ENCODE measurements around the gene GGT7. TPM values are rescaled to one million over a fixed set of nuclear protein-coding genes. Genes with fewer than 3 reads are reported as not detected.
A peak's percentile ranks its signal among the peaks of the same experiment; 100 is the strongest.
"Not testable (repeated sequence)": the region's sequence is repeated elsewhere in the genome, so short reads cannot be mapped to it uniquely, and the experiment has no call there.

The GGT7 gene
- total RNA-seq, 4 donors from 2014 or later: 24.1 to 41.1 (median 37.6) TPM

DNA sequence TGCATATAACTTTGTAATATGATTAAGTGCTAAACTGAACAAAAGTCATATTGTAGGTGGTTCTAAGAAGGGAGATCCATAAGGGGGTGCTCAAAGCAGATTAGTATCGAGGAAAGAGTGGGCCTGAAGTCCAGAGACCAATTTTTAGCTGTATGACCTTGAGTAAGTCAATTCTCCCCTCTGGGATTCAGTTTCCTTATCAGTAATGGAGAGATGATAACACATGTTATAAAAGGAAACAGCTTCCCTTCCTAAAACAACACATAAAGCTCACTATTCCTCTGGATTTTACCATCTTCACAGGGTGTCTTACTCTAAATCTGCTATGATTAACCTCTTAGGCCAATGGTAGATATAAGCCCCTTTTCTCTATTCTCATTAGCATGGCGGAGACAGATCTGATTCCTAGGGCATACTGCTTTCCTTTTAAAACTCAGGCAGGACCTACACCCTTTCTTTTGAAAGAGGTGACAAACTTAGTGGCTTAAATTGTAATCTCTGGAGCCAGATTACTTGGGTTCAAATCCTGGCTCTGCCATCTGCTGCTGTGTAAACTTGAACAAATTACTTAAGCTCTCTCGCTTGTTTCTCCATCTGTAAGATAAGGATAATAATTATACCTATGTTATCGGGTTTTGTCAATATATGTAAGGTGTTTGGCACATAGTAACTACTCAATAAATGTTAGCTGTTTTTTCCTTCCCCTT lies 43.2 kb upstream of the GGT7 start:
- 88 to 90% methylated on average over 4 of the region's 4 CpGs for WGBS, 2 donors
- Histone ChIP-seq H3K9me3 (no peaks in the 10 kb centered on the region), H3K36me3 (no peaks in the 10 kb centered on the region), H3K4me1 (no peaks in the 10 kb centered on the region), H3K4me3 (replicated peaks in 1 of 3) (no peak overlapping the region), H3K27me3 (no peaks in the 10 kb centered on the region), H3K27ac (no peak overlapping the region)
- TF ChIP-seq, protein P1, sequence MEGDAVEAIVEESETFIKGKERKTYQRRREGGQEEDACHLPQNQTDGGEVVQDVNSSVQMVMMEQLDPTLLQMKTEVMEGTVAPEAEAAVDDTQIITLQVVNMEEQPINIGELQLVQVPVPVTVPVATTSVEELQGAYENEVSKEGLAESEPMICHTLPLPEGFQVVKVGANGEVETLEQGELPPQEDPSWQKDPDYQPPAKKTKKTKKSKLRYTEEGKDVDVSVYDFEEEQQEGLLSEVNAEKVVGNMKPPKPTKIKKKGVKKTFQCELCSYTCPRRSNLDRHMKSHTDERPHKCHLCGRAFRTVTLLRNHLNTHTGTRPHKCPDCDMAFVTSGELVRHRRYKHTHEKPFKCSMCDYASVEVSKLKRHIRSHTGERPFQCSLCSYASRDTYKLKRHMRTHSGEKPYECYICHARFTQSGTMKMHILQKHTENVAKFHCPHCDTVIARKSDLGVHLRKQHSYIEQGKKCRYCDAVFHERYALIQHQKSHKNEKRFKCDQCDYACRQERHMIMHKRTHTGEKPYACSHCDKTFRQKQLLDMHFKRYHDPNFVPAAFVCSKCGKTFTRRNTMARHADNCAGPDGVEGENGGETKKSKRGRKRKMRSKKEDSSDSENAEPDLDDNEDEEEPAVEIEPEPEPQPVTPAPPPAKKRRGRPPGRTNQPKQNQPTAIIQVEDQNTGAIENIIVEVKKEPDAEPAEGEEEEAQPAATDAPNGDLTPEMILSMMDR (IDR thresholded peaks at IDR 0.05): no peak
- no peak for TF ChIP-seq POLR2A (IDR thresholded peaks at IDR 0.05)
- intact Hi-C loops (cut with DNase I): no loop called here
- no peak for DNase-seq

DNA sequence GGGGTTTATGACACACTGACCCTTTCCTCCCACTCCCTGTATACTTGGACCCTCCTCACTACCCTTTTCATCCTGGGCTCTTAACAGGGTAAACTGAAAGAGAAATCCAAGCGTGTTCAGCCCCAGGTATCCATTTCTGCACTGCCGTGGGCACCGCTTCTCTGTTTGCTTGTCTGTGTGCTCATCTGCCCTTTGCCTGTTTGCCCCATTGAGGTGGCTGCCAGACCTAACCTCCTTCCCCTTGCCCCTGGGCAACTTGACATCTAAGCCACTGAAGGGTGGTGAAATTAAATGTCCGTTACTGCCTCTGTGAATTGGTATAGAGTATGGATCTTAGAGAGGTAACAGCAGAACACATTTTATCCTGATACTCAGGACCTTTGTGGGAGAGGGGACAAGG lies 42.5 kb upstream of the GGT7 start:
- Histone ChIP-seq H3K9me3 (no peaks in the 10 kb centered on the region), H3K27me3 (no peaks in the 10 kb centered on the region), H3K36me3 (no peaks in the 10 kb centered on the region), H3K27ac (no peak overlapping the region), H3K4me1 (no peaks in the 10 kb centered on the region), H3K4me3 (replicated peaks in 1 of 3) (no peak overlapping the region)
- TF ChIP-seq, protein P1 (IDR thresholded peaks at IDR 0.05): no peak
- TF ChIP-seq POLR2A (IDR thresholded peaks at IDR 0.05): no peak
- DNase-seq: no peak
- 97 to 98% methylated on average over 4 of the region's 4 CpGs for WGBS, 2 donors
- intact Hi-C loops (cut with DNase I): no loop called here

DNA sequence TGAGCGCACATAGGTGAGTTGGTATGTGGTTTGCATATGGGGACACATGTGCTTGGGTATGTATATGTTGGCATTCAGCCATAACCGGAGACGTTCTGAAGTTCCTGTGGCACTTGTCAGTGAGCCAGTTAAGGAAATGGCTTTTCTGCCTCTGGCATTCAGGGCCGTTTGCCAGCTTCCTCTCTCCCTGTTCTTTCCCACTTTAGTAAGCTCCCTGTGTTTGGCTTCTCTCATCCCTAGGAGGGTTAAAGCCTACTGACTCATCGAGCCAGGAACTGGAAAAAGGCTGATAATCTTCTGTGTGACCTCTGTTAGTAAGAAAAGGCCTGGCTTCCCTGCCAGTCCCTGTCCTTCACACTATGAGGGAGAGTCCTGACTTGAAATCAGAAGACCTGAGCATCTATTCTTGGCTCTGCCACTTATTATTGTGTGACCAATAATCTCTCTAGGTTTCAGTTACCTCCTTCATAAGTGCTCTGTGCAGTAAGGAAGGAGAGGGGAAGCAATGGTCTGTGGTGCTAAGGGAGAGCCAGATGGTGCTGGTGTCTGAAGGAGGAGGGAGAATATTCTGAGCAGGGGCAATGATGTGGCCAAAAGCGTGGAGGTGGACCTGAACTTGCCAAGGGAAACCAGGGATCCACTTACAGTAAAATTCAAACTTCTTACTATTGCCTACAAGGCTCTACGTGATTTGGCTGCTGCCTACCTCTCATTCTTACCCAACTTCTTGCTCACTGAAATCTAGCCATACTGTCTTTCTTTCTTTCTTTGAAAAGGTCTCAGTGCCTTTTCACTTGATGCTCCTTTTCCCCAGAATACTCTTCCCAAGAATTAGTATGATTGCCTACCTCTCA lies 35.2 kb upstream of the GGT7 start:
- Histone ChIP-seq H3K9me3 (no peaks in the 10 kb centered on the region), H3K36me3 (no peaks in the 10 kb centered on the region), H3K27me3 (no peaks in the 10 kb centered on the region), H3K4me1 (peaks cover 8 to 18% of the 10 kb centered on the region in 2 donors), H3K4me3 (replicated peaks in 1 of 3) (no peak overlapping the region), H3K27ac (peak overlapping the region; percentile 46 to 60 (median 53))
- WGBS, 2 donors: 38 to 44% methylated on average over 7 of the region's 7 CpGs
- peak; percentile 47 to 67 for DNase-seq
- TF ChIP-seq POLR2A (IDR thresholded peaks at IDR 0.05): no peak
- TF ChIP-seq, protein P1 (IDR thresholded peaks at IDR 0.05): no peak
- intact Hi-C loops (cut with DNase I): no loop called here

DNA sequence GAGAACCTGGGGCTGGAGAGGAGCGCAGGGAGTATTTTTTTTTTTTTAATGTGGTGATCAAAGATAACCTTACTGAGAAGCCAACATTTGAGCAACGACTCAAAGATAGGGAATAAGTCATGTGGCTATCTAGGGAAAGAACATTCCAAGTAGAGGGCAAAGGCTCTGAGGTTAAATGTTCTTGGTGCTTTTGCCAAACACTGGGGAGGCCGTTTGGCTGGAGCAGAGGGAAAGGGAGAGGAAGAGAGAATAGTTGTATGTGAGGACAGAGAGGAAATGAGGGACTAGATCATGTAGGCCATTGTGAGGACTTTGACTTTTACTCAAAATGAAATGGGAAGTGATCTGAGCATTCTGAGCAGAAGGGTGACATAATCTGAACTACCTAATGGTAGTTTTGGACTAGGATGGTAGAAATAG lies 31.6 kb upstream of the GGT7 start:
- Histone ChIP-seq H3K27me3 (no peaks in the 10 kb centered on the region), H3K9me3 (no peaks in the 10 kb centered on the region), H3K4me3 (replicated peaks in 1 of 3) (no peak overlapping the region), H3K36me3 (no peaks in the 10 kb centered on the region), H3K4me1 (peaks cover 8 to 18% of the 10 kb centered on the region in 2 donors), H3K27ac (no peak overlapping the region)
- TF ChIP-seq, protein P1 (IDR thresholded peaks at IDR 0.05): no peak
- WGBS, 2 donors: 61 to 68% methylated on average over 3 of the region's 3 CpGs
- intact Hi-C loops (cut with DNase I): no loop called here
- DNase-seq: no peak

DNA sequence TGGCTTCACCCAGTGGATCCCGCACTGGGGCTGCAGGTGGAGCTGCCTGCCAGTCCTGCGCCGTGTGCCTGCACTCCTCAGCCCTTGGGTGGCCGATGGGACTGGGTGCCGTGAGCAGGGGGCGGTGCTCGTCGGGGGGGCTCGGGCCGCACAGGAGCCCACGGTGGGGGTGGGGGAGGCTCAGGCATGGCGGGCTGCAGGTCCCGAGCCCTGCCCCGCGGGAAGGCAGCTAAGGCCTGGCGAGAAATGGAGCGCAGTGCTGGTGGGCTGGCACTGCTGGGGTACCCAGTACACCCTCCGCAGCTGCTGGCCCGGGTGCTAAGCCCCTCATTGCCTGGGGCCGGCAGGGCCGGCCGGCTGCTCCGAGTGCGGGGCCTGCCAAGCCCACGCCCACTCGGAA lies 26.1 kb upstream of the GGT7 start:
- H3K4me1 ChIP-seq; H3K4me3 ChIP-seq (replicated peaks in 1 of 3); H3K27ac ChIP-seq; H3K36me3 ChIP-seq; DNase-seq; H3K27me3 ChIP-seq; intact Hi-C loops (cut with DNase I); H3K9me3 ChIP-seq: not testable (repeated sequence)
- WGBS, 2 donors: 95 to 100% methylated on average over 4 of the region's 26 CpGs

DNA sequence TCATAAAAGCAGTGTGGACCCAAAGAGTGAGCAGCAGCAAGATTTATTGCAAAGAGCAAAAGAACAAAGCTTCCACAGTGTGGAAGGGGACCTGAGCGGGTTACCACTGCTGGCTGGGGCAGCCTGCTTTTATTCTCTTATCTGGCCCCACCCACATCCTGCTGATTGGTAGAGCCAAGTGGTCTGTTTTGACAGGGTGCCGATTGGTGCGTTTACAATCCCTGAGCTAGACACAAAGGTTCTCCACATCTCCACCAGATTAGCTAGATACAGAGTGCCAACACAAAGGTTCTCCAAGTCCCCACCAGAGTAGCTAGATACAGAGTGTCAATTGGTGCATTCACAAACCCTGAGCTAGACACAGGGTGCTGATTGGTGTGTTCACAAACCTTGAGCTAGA lies 25.5 kb upstream of the GGT7 start:
- H3K36me3 ChIP-seq; DNase-seq; H3K4me1 ChIP-seq; H3K27me3 ChIP-seq; H3K9me3 ChIP-seq; intact Hi-C loops (cut with DNase I); H3K27ac ChIP-seq; H3K4me3 ChIP-seq (replicated peaks in 1 of 3): not testable (repeated sequence)
- WGBS, 2 donors: 85 to 90% methylated on average over 3 of the region's 3 CpGs
